ENCODE results near the gene WBP1. TPM values are rescaled to one million over a fixed set of nuclear protein-coding genes. Genes with fewer than 3 reads are reported as not detected.
A peak's percentile ranks its signal among the peaks of the same experiment; 100 is the strongest.

WBP1 gene
- total and polyA plus RNA-seq, 10 of the 15 experiments (the other 5 are each of a cell fraction or from before 2014, with no cell fraction given) = 4.2 to 76.8 (median 43.8) TPM

GRCh38 chr2:74482801-74483674 is 24.8 kb downstream of the WBP1 start, which contains the start of the genes CCDC142 and TTC31 (continued):
- TF ChIP-seq RELA (IDR thresholded peaks at IDR 0.05; ENCODE audit: borderline replicate concordance, partially characterized antibody) (no peak), CHD2 (IDR thresholded peaks at IDR 0.05; ENCODE audit: borderline replicate concordance, low read depth, low read length) (peak; percentile 72; the same call in 1 of the 2 replicates), ETV6 (conservative IDR thresholded peaks at IDR 0.05 in 1 of 2, IDR thresholded peaks at IDR 0.05 in 1 of 2; ENCODE audit: borderline replicate concordance in 1 of 2, low read depth in 1 of 2) (0 out of 4 replicates have a peak, but pooled peaks of 1 of the 2 experiments have one; percentile 18), ZZZ3 (IDR thresholded peaks at IDR 0.05; ENCODE audit: control insufficient read depth, insufficient read length, low read depth) (no peak), YBX1 (IDR thresholded peaks at IDR 0.05) (no peak), ZNF687 (IDR thresholded peaks at IDR 0.05) (peak; percentile 36; the same call in 1 of the 2 replicates), MEF2B (IDR thresholded peaks at IDR 0.05; ENCODE audit: partially characterized antibody, poor library complexity, severe bottlenecking) (peak; percentile 4), NFXL1 (IDR thresholded peaks at IDR 0.05; ENCODE audit: borderline replicate concordance) (no peak), CBX3 (IDR thresholded peaks at IDR 0.05; ENCODE audit: borderline replicate concordance, low read depth) (no peak), USF1 (IDR thresholded peaks at IDR 0.05; ENCODE audit: borderline replicate concordance, extremely low read length, insufficient read depth, low read depth, low read length) (no peak), GATAD2B (conservative IDR thresholded peaks at IDR 0.05; ENCODE audit: low read depth) (0 out of 2 replicates have a peak, but pooled peaks have one; percentile 43), RUNX3 (IDR thresholded peaks at IDR 0.05; ENCODE audit: low read length) (peak; percentile 35), TCF3 (IDR thresholded peaks at IDR 0.05; ENCODE audit: borderline replicate concordance, insufficient read depth, low read depth, low read length) (0 out of 2 replicates have a peak, but pooled peaks have one; percentile 27), CEBPZ (IDR thresholded peaks at IDR 0.05; ENCODE audit: low read depth, low read length) (0 out of 2 replicates have a peak, but pooled peaks have one; percentile 10), PBX3 (IDR thresholded peaks at IDR 0.05; ENCODE audit: insufficient replicate concordance, low read depth, low read length) (no peak)
- TF ChIP-seq, protein P1, sequence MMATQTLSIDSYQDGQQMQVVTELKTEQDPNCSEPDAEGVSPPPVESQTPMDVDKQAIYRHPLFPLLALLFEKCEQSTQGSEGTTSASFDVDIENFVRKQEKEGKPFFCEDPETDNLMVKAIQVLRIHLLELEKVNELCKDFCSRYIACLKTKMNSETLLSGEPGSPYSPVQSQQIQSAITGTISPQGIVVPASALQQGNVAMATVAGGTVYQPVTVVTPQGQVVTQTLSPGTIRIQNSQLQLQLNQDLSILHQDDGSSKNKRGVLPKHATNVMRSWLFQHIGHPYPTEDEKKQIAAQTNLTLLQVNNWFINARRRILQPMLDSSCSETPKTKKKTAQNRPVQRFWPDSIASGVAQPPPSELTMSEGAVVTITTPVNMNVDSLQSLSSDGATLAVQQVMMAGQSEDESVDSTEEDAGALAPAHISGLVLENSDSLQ (IDR thresholded peaks at IDR 0.05) = no peak
